ENCODE measurements around the gene BZW1. TPM values are rescaled to one million over a fixed set of nuclear protein-coding genes. Genes with fewer than 3 reads are reported as not detected.

Gene BZW1
- total and polyA plus RNA-seq, 2 of the 4 experiments (the other 2 are of a cell fraction), result 204 to 268 TPM

- Histone ChIP-seq H4K8ac (ENCODE audit: low read depth in 2 of 2, low read length in 2 of 2) (peak overlapping the region; percentile 78 to 91), H2AFZ (replicated peaks; ENCODE audit: low read length, poor library complexity) (peak overlapping the region; percentile 71), H3K14ac (replicated peaks; ENCODE audit: low read depth, low read length) (peak overlapping the region; percentile 70), H2BK120ac (ENCODE audit: low read depth, low read length) (peak overlapping the region; percentile 96), H3K79me1 (ENCODE audit: low read depth in 1 of 2, low read length in 2 of 2) (peaks cover 0 to 13% of the 10 kb centered on the region in 2 experiments; a peak in 2 of 4 replicates), H3K4me3 (ENCODE audit: insufficient read depth, low read depth, low read length) (no peak overlapping the region; the same call in 1 of the 2 replicates), H3K4me1 (ENCODE audit: control insufficient read depth, insufficient read depth, low read length) (peaks cover 10% of the 10 kb centered on the region), H2BK20ac (ENCODE audit: low read depth, low read length) (peak overlapping the region; percentile 97), H2BK15ac (ENCODE audit: low read depth, low read length) (peak overlapping the region; percentile 87), H3K18ac (ENCODE audit: low read depth, low read length) (peak overlapping the region; percentile 62), H2AK5ac (ENCODE audit: low read depth, low read length) (peak overlapping the region; percentile 97), H4K20me1 (ENCODE audit: insufficient read depth, low read length) (no peaks in the 10 kb centered on the region; the same call in 1 of the 2 replicates), H3K27ac (ENCODE audit: insufficient read depth, low read length) (peak overlapping the region; percentile 88), H2AK9ac (replicated peaks; ENCODE audit: low read depth, low read length, poor library complexity) (peak overlapping the region; percentile 79), H3K27me3 (ENCODE audit: control insufficient read depth, insufficient read depth, low read length) (no peaks in the 10 kb centered on the region), H3K56ac (ENCODE audit: extremely low read depth, insufficient read depth, low read length) (peak overlapping the region; percentile 87), H3K9ac (ENCODE audit: low read depth, low read length) (peak overlapping the region; percentile 27), H4K91ac (ENCODE audit: insufficient read depth, low read depth, low read length) (peak overlapping the region; percentile 98), H3K9me1 (ENCODE audit: insufficient read depth, low read length) (peaks cover 14% of the 10 kb centered on the region), H3K23ac (ENCODE audit: low read depth, low read length) (peak overlapping the region; percentile 99), H3K4me2 (ENCODE audit: low read depth, low read length) (peak overlapping the region; percentile 73), H3K9me3 (ENCODE audit: control insufficient read depth, insufficient read depth, low read length) (no peaks in the 10 kb centered on the region), H3K4ac (ENCODE audit: low read depth, low read length) (peak overlapping the region; percentile 87), H4K5ac (ENCODE audit: low read depth, low read length) (peak overlapping the region; percentile 56), H3K36me3 (ENCODE audit: control insufficient read depth, insufficient read depth, low read length) (no peaks in the 10 kb centered on the region), H2BK5ac (ENCODE audit: low read depth, low read length, poor library complexity, severe bottlenecking) (peak overlapping the region; percentile 89)
- ATAC-seq (ENCODE audit: low read depth) (peak; percentile 74), DNase-seq (peak; percentile 98)
- in situ Hi-C loops (cut with MboI; ENCODE audit: low sequenced_read_pairs), result no loop called here
- dilution Hi-C loops (cut with HindIII; ENCODE audit: low sequenced_read_pairs, unreplicated experiment), result no loop called here
- ChIA-PET POLR2A (ENCODE audit: unreplicated experiment) (no interaction called here), CTCF (no interaction called here)
- no TSS peak for BruUV-seq (replicated peaks)
- WGBS, 2 experiments (ENCODE audit: extremely low coverage in 2 of 2, insufficient read length in 1 of 2), result 70 to 100% methylated on average over 2 to 5 of the region's 16 CpGs
- intact Hi-C loops (cut with micrococcal nuclease), result loop anchor here (2.0 kb wide), 2 partner anchors 23 to 39 kb away; partner anchors contain the start of gene BZW1
- TF ChIP-seq NFE2L2 (IDR thresholded peaks at IDR 0.05; ENCODE audit: low read depth, low read length) (peak; percentile 77), CHD1 (IDR thresholded peaks at IDR 0.05; ENCODE audit: low read depth, low read length) (0 out of 2 replicates have a peak, but pooled peaks have one; percentile 52), POLR2A (IDR thresholded peaks at IDR 0.05; ENCODE audit: low read depth, low read length) (peak; percentile 65), ELK1 (IDR thresholded peaks at IDR 0.05; ENCODE audit: borderline replicate concordance, low read depth, low read length) (no peak), MAZ (IDR thresholded peaks at IDR 0.05; ENCODE audit: borderline replicate concordance, low read depth, low read length) (no peak), MAFK (IDR thresholded peaks at IDR 0.05; ENCODE audit: low read depth, low read length) (peak; percentile 79), BHLHE40 (IDR thresholded peaks at IDR 0.05; ENCODE audit: low read depth, low read length) (peak; percentile 23; the same call in 1 of the 2 replicates), FOS (IDR thresholded peaks at IDR 0.05; ENCODE audit: low read depth, low read length) (peak; percentile 93), CTCF (conservative IDR thresholded peaks at IDR 0.05; ENCODE audit: low read depth, low read length) (no peak), USF2 (IDR thresholded peaks at IDR 0.05; ENCODE audit: low read depth, low read length) (no peak), RCOR1 (IDR thresholded peaks at IDR 0.05; ENCODE audit: insufficient replicate concordance, low read length) (no peak), RFX5 (IDR thresholded peaks at IDR 0.05; ENCODE audit: low read depth, low read length) (no peak), MXI1 (IDR thresholded peaks at IDR 0.05; ENCODE audit: borderline replicate concordance, low read depth, low read length) (no peak), RAD21 (IDR thresholded peaks at IDR 0.05; ENCODE audit: low read length) (no peak)
Observed at GRCh38 chr2:200787351-200788120, 24.2 kb upstream of the BZW1 start.
